A673 (cell line): ENCODE measurements around the gene TFAP2C. TPM values are rescaled to one million over a fixed set of nuclear protein-coding genes. Genes with fewer than 3 reads are reported as not detected.

Source experiments
- BruUV-seq: library from RNA; stranded (reverse); fragments of 400-500 nt; replicated peaks from 2 replicates; lab custom pipeline; 2021; lab: Mats Ljungman, UMichigan
- CTCF ChIA-PET: fragments of 300-600 bp; sonication (Branson Sonifier 250); formaldehyde crosslinking; loops from one replicate; lab custom pipeline; 2022; ENCODE audit warnings: antibody characterized with exemption; lab: Charles Lee
- POLR2A ChIA-PET: fragments of 300-600 bp; sonication (Branson Sonifier 250); formaldehyde crosslinking; loops from one replicate; lab custom pipeline; 2022; ENCODE audit warnings: antibody characterized with exemption; ENCODE audit not compliant: low non-redundant PET; lab: Charles Lee
- DNase-seq: peaks from one replicate; pipeline ENCODE4 v3.0.0-alpha.2; 2015; ENCODE audit warnings: low spot score
- H3K27ac ChIP-seq: fragments of 200-600 bp; sonication (generic); 2 replicates; pipeline ENCODE4 v1.5.1; 2016; ENCODE audit warnings: mixed run types, low read depth, mild to moderate bottlenecking, mixed read lengths, antibody characterized with exemption, low read length; ENCODE audit not compliant: poor library complexity, severe bottlenecking
- H3K27me3 ChIP-seq: fragments of 200-600 bp; sonication (generic); replicated peaks from 2 replicates; pipeline ENCODE4 v1.6.1; 2017; ENCODE audit warnings: mixed run types, low read depth, mild to moderate bottlenecking, mixed read lengths, antibody characterized with exemption, low read length; ENCODE audit not compliant: insufficient read depth, poor library complexity
- H3K36me3 ChIP-seq: fragments of 200-600 bp; sonication (generic); 2 replicates; pipeline ENCODE4 v1.6.1; 2016; ENCODE audit warnings: mixed run types, mild to moderate bottlenecking, mixed read lengths, antibody characterized with exemption, low read length; ENCODE audit not compliant: insufficient read depth, poor library complexity, severe bottlenecking
- H3K4me1 ChIP-seq: fragments of 200-600 bp; sonication (generic); 2 replicates; pipeline ENCODE4 v1.6.1; 2017; ENCODE audit warnings: mixed run types, mild to moderate bottlenecking, mixed read lengths, antibody characterized with exemption, low read length; ENCODE audit not compliant: insufficient read depth, poor library complexity, severe bottlenecking
- H3K4me3 ChIP-seq: fragments of 200-600 bp; sonication (generic); 2 replicates; pipeline ENCODE4 v1.5.1; 2016; ENCODE audit warnings: low read depth, mixed run types, mild to moderate bottlenecking, mixed read lengths, low read length; ENCODE audit not compliant: poor library complexity, severe bottlenecking
- H3K9me3 ChIP-seq: fragments of 200-600 bp; sonication (generic); 2 replicates; pipeline ENCODE4 v1.6.1; 2016; ENCODE audit warnings: mixed run types, low read depth, mild to moderate bottlenecking, mixed read lengths, antibody characterized with exemption, low read length; ENCODE audit not compliant: poor library complexity, severe bottlenecking
- EZH2 ChIP-seq: fragments of 200-600 bp; sonication (generic); IDR thresholded peaks from 2 replicates; pipeline ENCODE4 v1.6.1; 2017; ENCODE audit warnings: borderline replicate concordance, low read depth, mild to moderate bottlenecking, mixed read lengths, antibody characterized with exemption, low read length; ENCODE audit not compliant: poor library complexity, severe bottlenecking
- intact Hi-C: fragments of 100-400 bp; cut with micrococcal nuclease; formaldehyde crosslinking; loops from one replicate; pipeline ENCODE4 v1.10.0; 2022; ENCODE audit not compliant: unreplicated experiment
- total RNA-seq: library from RNA; stranded (reverse); gene quantifications from 2 replicates; pipeline ENCODE4 v1.2.3, GENCODE V29; 2021
- TF ChIP-seq, protein P1 (sequence below): fragments of 300-800, 200-600 bp; sonication (generic); conservative IDR thresholded peaks from 2 replicates; pipeline ENCODE4 v1.5.1; 2017; ENCODE audit warnings: low read depth, mild to moderate bottlenecking, antibody characterized with exemption, low read length, moderate library complexity, mixed read lengths

The TFAP2C gene
- total RNA-seq, 1 experiment from 2014 or later, result 0.11 TPM

DNA sequence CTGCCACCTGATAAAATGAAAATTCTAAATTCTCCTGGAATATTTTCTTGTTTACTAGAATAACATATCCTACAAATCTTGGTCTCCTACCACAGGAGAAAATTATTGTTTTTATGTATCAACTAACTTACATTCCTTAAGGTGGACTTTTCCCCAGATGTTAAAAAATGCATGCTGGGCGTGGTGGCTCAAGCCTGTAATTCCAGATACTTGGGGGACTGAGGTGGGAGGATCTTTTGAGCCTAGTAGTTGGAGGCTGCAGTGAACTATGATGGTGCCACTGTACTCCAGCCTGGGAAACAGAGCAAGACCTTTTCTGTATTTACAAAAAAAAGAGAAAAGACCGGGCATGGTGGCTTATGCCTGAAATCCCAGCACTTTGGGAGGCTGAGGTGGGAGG, 27.9 kb upstream of the TFAP2C start:
- CTCF ChIA-PET, result no interaction called here
- intact Hi-C loops, result no loop called here
- Histone ChIP-seq H3K27ac (no peak overlapping the region), H3K36me3 (no peaks in the 10 kb centered on the region), H3K4me3 (no peak overlapping the region), H3K4me1 (no peaks in the 10 kb centered on the region), H3K9me3 (no peaks in the 10 kb centered on the region), H3K27me3 (peaks cover 4% of the 10 kb centered on the region)
- no peak for DNase-seq
- no TSS peak for BruUV-seq
- POLR2A ChIA-PET, result no interaction called here
- TF ChIP-seq EZH2, result no peak
- TF ChIP-seq, protein P1, sequence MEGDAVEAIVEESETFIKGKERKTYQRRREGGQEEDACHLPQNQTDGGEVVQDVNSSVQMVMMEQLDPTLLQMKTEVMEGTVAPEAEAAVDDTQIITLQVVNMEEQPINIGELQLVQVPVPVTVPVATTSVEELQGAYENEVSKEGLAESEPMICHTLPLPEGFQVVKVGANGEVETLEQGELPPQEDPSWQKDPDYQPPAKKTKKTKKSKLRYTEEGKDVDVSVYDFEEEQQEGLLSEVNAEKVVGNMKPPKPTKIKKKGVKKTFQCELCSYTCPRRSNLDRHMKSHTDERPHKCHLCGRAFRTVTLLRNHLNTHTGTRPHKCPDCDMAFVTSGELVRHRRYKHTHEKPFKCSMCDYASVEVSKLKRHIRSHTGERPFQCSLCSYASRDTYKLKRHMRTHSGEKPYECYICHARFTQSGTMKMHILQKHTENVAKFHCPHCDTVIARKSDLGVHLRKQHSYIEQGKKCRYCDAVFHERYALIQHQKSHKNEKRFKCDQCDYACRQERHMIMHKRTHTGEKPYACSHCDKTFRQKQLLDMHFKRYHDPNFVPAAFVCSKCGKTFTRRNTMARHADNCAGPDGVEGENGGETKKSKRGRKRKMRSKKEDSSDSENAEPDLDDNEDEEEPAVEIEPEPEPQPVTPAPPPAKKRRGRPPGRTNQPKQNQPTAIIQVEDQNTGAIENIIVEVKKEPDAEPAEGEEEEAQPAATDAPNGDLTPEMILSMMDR, result no peak

DNA sequence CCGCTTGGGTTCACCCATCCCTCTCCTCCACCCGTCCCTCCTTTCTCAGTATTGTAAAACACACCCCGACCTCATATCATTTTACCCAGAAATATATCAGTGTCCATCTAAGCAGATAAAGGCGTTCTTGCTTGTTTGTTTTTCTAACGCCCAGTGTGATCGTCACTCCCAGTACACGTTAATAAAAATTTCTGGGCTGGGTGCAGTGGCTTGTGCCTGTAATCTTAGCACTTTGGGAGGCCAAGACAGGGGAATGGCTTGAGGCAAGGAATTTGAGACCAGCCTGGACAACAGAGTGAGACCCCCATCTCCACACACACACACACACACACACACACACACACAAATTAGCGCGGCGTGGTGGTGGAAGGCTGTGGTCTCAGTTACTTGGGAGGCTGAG, 24.4 kb upstream of the TFAP2C start:
- ChIA-PET POLR2A (no interaction called here), CTCF (no interaction called here)
- no peak overlapping the region for H3K27ac ChIP-seq

DNA sequence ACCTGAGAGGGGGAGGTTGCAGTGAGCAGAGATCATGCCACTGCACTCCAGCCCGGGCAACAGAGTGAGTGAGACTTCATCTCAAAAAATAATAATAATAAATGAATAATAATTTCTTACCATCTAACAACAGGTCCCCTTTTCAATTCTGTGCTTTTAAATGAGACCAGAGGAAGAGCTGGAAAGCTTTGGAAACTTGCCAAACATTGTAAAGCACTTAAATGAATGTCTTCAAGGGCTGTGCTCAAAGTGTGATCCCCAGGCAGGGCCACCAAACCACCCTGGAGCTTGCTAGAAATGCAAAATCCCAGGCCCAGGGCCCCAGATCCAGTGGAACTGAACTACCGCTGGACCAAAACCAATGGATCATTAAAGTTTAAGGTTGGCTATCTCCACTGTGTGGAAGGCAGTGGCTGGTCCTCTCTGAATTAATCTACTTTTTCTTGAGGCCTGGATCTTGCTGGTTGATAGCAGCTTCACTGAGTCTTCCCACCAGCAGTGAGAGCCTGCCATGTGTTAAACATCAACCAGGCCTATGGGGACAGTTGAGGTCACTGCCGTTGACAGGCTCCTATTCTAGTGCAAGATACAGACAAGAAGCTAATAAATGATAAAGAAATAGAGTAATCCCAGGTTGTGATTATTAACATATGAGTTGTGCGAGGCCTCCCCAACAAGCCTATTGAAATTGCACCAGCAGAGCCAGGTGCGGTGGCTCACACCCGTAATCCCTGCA, 23.7 kb upstream of the TFAP2C start:
- no peaks in the 10 kb centered on the region for H3K4me1 ChIP-seq
- no TSS peak for BruUV-seq
- H3K9me3 ChIP-seq, result no peaks in the 10 kb centered on the region
- no peak for TF ChIP-seq EZH2
- TF ChIP-seq, protein P1, result no peak
- no peak overlapping the region for H3K27ac ChIP-seq
- DNase-seq, result no peak
- no peak overlapping the region for H3K4me3 ChIP-seq
- peaks cover 4% of the 10 kb centered on the region for H3K27me3 ChIP-seq
- ChIA-PET POLR2A (no interaction called here), CTCF (no interaction called here)
- no peaks in the 10 kb centered on the region for H3K36me3 ChIP-seq
- intact Hi-C loops, result no loop called here

More for the DNA sequence above, 24.4 kb upstream of the TFAP2C start:
- H3K4me1 ChIP-seq, result no peaks in the 10 kb centered on the region
- H3K9me3 ChIP-seq, result no peaks in the 10 kb centered on the region
- H3K27me3 ChIP-seq, result peaks cover 4% of the 10 kb centered on the region
- no peaks in the 10 kb centered on the region for H3K36me3 ChIP-seq
- BruUV-seq, result no TSS peak
- intact Hi-C loops, result no loop called here
- no peak for TF ChIP-seq EZH2
- TF ChIP-seq, protein P1, result no peak
- no peak overlapping the region for H3K4me3 ChIP-seq
- DNase-seq, result no peak
